NCI-H345 (cell line): Measurements from ENCODE around the gene MCOLN1.
A peak's percentile ranks its signal among the peaks of the same experiment; 100 is the strongest.
"Not testable (repeated sequence)": the region's sequence is repeated elsewhere in the genome, so short reads cannot be mapped to it uniquely, and the experiment has no call there.

ENCODE experiments used
- DNase-seq: peaks from one replicate; lab custom pipeline; 2025; lab: John Stamatoyannopoulos, UW

Gene MCOLN1

DNA sequence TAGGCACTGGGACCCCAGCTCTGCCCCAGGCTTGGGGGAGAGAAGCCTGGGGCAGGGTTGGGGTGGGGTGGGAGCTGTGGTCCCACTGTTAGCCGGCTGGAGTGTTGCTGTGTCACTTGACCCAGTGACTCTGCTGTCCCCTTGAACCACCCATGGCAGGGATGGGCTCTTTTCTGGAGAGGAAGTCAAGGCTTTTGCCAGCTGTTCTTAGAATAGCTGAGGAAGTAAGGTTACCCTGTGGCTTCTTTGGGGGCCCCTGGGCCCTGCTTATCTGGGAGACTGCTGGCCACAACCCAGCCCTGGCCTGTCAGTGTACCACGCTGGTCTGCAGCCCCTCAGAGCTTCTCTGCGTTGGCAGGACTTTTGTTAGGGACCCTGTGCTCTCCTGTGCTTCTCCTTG lies 22.2 kb downstream of the MCOLN1 start:
- no peak for DNase-seq

DNA sequence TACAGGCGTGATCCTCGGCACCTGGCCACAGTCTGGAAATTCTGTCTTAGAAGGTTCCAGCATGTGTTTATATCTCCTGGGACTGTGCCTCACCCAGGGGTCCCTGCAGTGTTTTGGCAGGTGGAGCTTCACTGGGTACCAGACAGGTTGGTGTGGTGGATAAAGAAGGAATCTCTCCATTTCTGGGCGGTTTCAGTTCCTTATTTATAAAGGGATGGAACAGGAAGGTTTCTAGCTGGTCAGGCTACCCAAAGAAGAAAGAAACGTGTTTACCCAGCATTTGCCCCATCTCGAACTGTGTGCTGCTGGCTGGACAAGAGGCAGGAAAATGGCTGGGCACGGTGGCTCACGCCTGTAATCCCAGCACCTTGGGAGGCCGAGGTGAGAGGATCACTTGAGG lies 22.9 kb downstream of the MCOLN1 start:
- DNase-seq, result no peak

DNA sequence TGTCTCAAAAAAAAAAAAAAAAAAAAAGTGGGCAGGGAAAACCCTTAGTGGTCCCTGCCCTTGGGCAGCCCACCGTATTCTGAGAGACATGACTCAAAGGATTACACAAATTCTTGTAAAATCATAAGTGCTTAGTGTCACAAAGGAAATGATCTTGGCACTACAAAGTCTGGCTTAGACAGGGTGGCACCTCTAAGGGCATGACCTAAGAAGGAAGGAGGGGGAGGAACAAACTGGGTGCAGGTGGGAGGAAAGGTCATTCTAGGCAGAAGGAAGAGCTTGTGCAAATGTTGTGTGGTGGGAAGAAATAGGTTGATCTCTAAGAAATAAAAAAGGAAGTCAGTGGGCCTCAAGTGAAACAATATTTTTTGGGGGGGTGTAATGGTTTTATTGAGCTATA lies 23.5 kb downstream of the MCOLN1 start:
- no peak for DNase-seq

DNA sequence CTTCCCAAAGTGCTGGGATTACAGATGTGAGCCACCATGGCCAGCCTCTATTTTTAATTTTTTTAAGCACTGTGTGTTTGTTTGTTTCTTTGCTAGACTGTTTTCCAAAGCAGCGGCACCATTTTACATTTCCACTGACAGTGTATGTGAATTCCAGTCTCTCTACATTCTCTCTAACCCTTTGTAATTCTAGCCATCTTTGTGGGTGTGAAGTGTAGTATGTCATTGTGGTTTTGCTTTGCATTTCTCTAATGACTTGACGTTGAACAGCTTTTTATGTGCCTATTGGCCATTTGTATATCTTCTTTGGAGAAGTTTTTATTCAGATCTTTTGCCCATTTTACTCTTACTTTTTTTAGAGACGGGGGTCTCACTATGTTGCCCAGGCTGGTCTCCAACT lies 24.7 kb downstream of the MCOLN1 start:
- no peak for DNase-seq

DNA sequence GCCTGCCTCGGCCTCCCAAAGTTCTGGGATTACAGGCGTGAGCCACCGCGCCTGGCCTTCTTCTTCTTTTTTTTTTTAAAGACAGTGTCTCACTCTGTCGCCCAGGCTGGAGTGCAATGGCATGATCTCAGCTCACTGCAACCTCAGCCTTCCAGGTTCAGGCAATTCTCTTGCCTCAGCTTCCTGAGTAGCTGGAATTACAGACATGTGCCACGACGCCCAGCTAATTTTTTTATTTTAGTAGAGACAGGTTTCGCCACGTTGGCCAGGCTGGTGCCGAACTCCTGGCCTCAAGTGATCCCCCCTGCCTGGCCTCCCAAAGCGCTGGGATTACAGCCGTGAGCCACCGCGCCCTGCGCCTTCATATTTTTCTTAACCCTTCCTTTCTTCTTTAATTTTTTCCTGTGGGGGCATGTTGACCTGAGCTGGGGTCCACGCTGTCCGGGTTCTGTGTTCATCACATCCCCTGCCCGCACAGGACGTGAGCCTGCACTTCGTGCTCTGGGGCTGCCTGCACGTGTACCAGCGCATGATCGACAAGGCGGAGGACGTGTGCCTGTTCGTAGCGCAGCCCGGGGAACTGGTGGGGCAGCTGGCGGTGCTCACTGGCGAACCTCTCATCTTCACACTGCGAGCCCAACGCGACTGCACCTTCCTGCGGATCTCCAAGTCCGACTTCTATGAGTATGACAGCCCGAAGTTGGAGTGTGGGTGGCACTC lies 27.2 kb downstream of the MCOLN1 start:
- no peak for DNase-seq

DNA sequence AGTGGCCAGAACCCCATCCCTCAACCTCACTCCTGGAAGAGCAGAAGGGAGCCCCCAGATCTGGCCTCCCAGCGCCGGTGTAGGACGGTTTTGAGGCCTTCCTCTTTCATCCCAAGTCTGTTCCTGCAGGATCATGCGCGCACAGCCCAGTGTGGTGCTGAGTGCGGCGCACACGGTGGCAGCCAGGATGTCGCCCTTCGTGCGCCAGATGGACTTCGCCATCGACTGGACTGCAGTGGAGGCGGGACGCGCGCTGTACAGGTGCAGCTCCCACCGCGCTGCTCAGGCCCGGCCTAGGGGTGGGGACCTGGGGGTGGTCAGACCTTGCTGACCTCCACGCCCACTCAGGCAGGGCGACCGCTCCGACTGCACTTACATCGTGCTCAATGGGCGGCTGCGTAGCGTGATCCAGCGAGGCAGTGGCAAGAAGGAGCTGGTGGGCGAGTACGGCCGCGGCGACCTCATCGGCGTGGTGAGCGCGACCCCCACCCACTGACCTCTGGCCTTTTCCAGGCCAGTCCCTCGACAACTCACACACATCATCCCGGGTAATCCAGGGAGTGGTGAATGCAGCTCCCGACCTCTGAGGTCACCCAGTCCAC lies 27.8 kb downstream of the MCOLN1 start:
- no peak for DNase-seq

DNA sequence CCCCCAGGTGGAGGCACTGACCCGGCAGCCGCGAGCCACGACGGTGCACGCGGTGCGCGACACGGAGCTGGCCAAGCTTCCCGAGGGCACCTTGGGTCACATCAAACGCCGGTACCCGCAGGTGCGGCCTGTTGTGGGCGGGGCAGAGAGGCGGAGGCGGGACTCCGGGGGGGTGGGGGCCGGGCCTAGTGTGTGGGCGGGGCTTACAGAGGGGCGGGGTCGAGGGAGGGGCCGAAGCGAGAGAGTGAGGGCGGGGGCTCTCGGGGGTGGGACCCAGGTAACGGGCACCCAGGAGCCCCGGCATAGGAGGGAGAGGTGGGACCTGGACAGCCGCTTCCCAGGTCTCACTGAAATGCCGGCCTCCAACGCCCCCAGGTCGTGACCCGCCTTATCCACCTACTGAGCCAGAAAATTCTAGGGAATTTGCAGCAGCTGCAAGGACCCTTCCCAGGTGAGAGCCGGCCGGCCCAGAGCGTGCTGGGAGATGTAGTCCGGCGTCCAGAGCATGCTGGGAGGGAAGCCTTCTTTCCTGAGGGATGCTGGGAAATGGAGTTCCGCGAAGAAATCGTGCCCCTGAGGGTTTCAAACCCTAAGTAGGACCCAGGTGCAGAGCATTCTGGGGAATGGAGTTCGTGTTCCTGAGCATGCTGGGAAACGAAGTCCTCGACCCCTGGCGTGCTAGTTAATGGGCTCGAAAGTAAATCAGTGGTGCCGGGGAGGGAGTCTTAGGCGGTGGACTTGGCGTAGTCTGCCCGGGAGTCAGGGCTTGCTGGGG lies 28.8 kb downstream of the MCOLN1 start:
- DNase-seq, result peak; percentile 7

DNA sequence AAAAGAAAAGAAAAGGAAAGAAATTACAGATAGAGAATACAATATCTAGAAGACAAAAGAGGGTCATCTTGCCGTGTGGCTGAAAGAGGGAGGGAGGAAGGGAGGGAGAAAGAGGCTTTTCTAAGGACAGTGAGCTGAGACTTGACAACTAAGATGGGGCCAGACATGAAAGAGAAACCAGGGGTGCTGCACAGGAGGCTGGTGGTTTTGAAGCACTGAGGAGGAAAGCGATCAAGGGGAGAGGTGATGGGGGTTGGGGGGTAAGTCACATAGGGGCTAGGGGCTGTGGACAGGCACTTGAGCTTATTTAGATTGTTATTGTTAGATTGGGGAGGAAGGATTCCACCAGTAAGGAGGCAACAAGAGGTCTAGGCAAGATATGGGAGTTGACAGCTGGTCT lies 30.4 kb downstream of the MCOLN1 start:
- no peak for DNase-seq

DNA sequence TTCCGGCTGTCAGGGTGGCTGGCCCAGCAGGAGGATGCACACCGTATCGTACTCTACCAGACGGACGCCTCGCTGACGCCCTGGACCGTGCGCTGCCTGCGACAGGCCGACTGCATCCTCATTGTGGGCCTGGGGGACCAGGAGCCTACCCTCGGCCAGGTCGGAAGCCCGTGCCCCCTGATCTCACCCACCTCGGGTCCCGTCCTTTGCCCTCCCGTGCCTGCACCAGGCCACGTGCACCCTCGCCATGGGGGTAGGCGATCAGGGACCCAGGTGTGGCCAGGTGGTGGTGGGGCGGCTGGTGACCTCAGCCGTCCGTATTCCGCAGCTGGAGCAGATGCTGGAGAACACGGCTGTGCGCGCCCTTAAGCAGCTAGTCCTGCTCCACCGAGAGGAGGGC lies 32.1 kb downstream of the MCOLN1 start:
- DNase-seq, result no peak

DNA sequence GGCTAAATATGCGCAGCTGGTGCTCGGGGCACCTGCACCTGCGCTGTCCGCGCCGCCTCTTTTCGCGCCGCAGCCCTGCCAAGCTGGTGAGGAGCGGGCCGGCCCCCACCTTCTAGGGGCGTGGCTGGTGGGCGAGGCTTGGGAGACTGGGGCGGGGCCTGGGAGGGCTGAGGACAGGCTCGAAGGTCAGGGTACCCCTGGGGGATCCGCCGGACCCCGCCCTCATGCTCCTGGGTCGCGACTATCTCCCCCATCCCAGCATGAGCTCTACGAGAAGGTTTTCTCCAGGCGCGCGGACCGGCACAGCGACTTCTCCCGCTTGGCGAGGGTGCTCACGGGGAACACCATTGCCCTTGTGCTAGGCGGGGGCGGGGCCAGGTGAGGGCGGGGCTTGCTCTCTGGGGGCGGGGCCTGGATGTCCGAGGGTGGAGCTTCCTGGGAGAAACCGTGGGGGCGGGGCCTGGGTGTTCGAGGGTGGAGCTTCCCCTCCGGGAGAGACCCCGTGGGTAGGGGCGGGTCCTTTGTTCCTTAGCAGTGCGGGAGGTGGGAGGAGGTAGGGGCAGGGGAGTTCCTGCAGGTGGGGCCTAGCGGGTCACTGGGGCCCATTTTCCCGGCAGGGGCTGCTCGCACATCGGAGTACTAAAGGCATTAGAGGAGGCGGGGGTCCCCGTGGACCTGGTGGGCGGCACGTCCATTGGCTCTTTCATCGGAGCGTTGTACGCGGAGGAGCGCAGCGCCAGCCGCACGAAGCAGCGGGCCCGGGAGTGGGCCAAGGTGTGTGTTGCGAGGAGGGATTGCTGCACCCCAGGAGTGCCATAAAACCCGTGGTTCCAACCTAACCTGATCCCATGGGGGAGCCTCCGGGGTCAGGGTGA lies 32.8 kb downstream of the MCOLN1 start:
- DNase-seq, result no peak

DNA sequence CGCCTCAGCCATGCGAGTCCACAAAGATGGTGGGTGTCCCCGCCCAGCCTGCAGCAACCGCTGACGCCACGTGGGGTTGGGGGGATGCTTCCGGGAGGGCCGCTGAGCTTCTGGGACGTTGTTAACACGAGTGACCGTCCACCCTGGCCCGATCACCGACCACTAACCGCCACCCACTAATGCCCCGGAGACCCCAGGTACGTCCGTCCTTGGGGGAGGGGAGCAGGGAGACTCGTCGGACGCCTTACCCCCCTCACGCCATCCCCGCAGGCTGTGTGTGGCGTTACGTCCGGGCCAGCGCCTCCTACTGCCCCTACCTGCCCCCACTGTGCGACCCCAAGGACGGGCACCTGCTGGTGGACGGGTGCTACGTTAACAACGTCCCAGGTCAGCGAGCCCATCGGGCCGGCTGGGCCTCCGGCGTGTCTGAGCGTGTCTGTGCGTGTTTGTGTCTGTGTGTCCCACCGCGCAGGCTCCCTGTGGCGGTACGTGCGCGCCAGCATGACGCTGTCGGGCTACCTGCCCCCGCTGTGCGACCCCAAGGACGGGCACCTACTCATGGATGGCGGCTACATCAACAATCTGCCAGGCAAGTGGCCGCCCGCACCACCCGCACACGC lies 34.4 kb downstream of the MCOLN1 start:
- no peak for DNase-seq

DNA sequence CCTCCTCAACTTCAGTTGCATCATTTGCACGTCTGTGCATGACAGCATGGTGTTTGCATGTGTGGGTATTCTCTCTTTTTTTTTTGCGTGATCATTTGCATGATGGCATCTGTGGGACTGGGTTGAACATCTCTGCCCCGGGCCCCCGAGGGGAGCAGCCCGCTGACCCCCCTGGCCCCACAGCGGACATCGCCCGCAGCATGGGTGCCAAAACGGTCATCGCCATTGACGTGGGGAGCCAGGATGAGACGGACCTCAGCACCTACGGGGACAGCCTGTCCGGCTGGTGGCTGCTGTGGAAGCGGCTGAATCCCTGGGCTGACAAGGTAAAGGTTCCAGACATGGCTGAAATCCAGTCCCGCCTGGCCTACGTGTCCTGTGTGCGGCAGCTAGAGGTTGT lies 36.2 kb downstream of the MCOLN1 start:
- DNase-seq, result no peak

DNA sequence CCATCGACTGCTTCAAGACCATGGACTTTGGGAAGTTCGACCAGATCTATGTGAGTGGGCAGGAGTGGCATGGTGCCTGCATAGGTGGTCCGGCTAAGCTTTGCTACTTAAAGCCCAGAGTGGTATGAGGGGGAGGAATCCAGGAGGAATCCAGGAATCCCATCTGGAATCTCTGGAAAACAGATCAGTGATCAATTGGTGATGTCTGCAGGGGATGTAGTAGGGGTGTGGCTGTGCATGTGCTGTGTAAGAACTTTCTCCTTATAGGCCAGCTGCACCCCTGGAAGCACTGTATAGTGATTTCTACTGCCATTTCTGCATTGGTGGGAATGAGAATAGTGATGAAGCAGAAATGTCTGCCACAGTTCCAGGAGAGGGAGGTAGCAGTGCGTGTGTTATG lies 36.7 kb downstream of the MCOLN1 start:
- DNase-seq, result no peak

DNA sequence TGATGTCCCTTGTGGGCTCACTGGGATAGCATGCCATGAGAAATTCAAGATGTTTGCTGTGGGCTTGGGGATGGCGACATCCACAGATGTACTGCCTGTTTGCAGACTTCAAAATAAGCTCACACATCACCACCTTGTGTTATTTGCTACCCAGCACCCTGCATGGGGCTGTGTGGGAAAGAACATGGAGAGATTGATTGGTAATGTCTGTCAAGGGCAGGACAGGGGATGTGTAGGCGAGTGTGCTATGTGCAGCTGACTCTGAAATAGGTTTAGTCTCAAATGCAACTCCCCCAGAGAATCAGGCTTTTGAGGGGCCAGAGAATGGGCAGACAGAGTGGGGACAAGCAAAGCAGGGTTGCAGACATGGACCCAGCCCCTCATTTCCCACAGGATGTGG lies 37.8 kb downstream of the MCOLN1 start:
- DNase-seq, result no peak

DNA sequence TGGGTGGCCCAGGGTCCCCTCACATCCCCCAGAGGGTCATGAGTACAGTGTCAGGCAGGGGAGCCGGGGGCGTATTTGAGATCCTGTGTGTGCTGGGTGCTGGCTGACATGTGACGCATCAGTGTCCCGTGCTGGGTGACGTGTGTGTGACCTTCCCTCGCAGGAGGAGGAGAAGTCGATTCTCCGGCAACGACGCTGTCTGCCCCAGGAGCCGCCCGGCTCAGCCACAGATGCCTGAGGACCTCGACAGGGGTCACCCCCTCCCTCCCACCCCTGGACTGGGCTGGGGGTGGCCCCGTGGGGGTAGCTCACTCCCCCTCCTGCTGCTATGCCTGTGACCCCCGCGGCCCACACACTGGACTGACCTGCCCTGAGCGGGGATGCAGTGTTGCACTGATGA lies 38.9 kb downstream of the MCOLN1 start:
- no peak for DNase-seq

DNA sequence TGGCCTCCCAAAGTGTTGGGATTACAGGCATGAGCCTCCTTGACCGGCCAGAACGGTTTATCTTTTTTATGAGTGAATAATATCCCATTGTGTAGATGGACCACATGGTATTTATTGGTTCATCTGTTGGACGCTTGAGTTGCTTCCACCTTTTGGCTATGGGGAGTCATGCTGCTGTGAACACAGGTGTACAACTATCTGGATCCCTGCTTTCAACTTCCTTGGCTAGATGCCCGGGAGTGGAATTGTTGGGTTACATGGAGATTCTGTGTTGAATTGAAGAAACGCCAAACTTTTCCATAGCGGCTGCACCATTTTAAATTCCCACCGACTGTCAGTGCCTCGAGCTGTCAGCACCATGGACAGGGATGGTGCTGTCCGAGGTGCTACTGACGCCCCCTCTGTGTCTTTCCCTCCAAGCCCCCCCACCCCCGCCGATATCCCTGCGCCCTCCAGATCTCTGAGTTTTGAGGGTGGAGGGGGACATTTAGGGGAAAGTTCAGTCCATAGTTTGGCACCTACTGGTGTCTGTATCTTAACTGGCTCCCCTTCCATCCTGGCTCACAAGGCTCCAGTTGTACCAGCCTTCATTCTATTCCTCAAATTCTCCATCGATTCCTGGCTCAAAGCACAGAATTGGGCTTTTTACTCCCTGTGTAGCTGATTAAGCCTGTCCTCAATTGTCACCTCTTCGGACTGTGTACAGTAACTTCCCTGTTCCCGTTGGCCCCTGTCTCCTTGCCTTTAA lies 40.4 kb downstream of the MCOLN1 start:
- DNase-seq, result no peak

DNA sequence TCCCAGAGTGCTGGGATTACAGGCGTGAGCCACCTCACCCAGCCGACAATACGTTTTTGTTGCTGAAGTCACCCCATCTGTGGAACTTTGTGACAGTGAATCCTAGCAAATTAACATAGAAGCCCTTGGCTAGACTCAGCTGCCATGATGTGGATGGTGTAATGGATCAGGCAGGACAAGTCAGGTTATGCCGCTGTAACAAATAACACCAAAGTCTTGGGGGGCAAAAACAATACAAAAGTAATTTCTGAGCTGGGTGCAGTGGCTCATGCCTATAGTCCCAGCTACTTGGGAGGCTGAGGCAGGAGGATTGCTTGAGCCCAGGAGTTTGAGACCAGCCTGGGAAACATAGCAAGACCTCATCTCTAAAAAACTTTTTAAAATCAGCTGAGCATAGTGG lies 42.4 kb downstream of the MCOLN1 start:
- DNase-seq, result no peak

DNA sequence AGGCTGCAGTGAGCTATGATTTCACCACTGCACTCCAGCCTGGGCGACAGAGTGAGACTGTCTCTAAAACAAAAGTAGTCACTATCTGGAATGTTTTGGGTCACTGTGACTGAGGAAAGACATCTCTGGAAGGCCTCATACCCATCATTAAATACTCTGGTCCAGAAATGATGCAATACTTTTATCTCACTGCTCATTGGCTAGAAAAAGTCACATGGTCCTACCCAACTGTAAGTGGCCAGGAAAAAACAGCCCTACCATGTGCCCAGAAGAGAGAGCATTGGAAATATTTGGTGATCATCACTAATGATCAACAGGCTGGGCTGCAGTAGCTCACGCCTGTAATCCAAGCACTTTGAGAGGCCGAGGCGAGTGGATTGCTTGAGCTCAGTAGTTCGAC lies 42.9 kb downstream of the MCOLN1 start:
- DNase-seq, result no peak

DNA sequence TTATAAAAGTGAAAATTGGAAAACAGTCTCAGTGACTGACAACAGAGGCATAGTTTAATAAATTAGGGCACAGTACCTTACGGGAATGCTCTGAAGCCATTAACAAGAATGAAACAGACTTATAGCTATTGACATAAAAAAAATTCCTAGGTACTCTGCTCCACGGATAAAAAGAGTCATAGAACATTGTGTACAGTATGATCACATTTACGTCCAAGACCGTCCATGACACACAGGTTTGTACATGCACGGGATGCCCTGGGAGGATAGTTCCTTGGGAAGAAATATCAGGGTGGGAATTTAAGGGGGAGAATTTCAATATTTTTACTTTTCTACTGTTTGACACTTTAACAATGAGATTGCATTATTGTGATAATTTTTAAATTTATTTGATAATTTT lies 48.3 kb downstream of the MCOLN1 start:
- DNase-seq, result no peak

DNA sequence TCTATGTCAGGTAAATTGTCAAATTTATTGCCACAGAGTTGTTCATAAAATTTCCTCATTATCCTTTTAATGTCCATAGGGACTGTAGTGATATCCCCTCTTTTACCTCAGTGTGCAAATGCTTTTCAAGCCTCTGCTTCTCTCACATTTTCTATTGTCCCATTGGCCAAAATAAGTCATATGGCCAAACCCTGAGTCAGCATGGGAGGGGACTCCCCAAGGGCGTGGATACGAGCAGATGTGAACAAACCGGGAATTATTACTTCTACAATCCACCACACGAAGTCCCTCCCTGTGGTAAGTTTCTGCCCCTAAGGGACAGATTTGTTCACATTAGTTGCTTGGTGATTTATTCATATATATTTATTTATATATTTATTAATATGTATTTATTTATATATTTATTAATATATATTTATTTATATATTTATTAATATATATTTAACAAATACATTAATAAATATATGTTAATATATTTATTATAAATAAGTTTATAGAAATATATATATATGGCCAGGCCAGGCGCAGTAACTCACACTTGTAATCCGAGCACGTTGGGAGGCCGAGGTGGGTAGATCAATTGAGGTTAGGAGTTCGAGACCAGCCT lies 53.1 kb downstream of the MCOLN1 start:
- no peak for DNase-seq

DNA sequence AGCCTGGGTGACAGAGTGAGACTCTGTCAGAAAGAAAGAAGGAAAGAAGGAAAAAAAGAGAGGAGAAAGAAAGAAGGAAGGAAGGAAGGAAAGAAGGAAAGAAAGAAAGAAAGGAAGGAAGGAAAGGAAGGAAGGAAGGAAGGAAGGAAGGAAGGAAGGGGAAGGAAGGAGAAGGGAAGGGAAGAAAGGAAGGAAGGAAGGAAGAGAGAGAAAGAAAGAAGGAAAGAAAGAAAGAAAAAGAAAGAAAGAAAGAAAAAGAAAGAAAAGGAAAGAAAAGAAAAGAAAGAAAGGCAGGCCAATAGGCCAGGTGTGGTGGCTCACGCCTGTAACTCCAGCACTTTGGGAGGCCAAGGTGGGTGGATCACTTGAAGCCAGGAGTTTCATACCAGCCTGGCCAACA lies 55.0 kb downstream of the MCOLN1 start:
- DNase-seq, result not testable (repeated sequence)
